Activated CD4-positive, alpha-beta T cell treated with anti-CD3 and anti-CD28 coated beads, Interleukin-2, amount 10 ng/mL, durations not matched to agents 7 days and 5 days (primary cell): Measurements from ENCODE around the gene MRPL19. TPM values are rescaled to one million over a fixed set of nuclear protein-coding genes. Genes with fewer than 3 reads are reported as not detected.

Source experiments
- CTCF ChIA-PET: fragments of 350-600 bp; sonication (Branson Sonifier 250); formaldehyde crosslinking; loops from one replicate; lab custom pipeline; 2021; ENCODE audit warnings: antibody characterized with exemption; lab: Charles Lee
- POLR2A ChIA-PET: fragments of 350-600 bp; sonication (Branson Sonifier 250); formaldehyde crosslinking; loops from one replicate; lab custom pipeline; 2021; ENCODE audit warnings: antibody characterized with exemption; lab: Charles Lee
- DNase-seq: peaks from one replicate; pipeline ENCODE4 v3.0.0-alpha.2; 2020
- H3K27ac Mint-ChIP-seq: one replicate; pipeline ENCODE4 v1.8.0; 2021; ENCODE audit warnings: mild to moderate bottlenecking, moderate library complexity, mixed read lengths
- H3K27me3 Mint-ChIP-seq: one replicate; pipeline ENCODE4 v1.8.0; 2021; ENCODE audit warnings: mixed read lengths
- H3K36me3 Mint-ChIP-seq: one replicate; pipeline ENCODE4 v1.8.0; 2021; ENCODE audit warnings: low read depth, mixed read lengths
- H3K4me1 Mint-ChIP-seq: one replicate; pipeline ENCODE4 v1.8.0; 2021; ENCODE audit warnings: mixed read lengths
- H3K4me3 Mint-ChIP-seq: one replicate; pipeline ENCODE4 v1.8.0; 2021; ENCODE audit warnings: mild to moderate bottlenecking, moderate library complexity, mixed read lengths
- H3K9me3 Mint-ChIP-seq: one replicate; pipeline ENCODE4 v1.8.0; 2021; ENCODE audit warnings: mixed read lengths
- total RNA-seq, 2 experiments: library from RNA; stranded (reverse); gene quantifications; one replicate each; pipeline ENCODE4 v1.2.3, GENCODE V29; 2021

Gene MRPL19
- total RNA-seq, 2 experiments from 2014 or later, result 33.9 to 38.3 TPM

GRCh38 chr2:75607988-75608683, 38.4 kb upstream of the MRPL19 start:
- CTCF ChIA-PET, result interaction anchor here (0.7 to 1.5 kb wide), 2 partner anchors 8 to 53 kb away, joined by 3 to 5 read pairs; no protein-coding TSS in a partner anchor
- DNase-seq, result no peak
- H3K4me1 Mint-ChIP-seq, result no peaks in the 10 kb centered on the region
- H3K9me3 Mint-ChIP-seq, result no peaks in the 10 kb centered on the region
- H3K27ac Mint-ChIP-seq, result no peak overlapping the region
- H3K36me3 Mint-ChIP-seq, result no peaks in the 10 kb centered on the region
- POLR2A ChIA-PET, result no interaction called here
- no peak overlapping the region for H3K4me3 Mint-ChIP-seq
- peaks cover 44% of the 10 kb centered on the region for H3K27me3 Mint-ChIP-seq

DNA sequence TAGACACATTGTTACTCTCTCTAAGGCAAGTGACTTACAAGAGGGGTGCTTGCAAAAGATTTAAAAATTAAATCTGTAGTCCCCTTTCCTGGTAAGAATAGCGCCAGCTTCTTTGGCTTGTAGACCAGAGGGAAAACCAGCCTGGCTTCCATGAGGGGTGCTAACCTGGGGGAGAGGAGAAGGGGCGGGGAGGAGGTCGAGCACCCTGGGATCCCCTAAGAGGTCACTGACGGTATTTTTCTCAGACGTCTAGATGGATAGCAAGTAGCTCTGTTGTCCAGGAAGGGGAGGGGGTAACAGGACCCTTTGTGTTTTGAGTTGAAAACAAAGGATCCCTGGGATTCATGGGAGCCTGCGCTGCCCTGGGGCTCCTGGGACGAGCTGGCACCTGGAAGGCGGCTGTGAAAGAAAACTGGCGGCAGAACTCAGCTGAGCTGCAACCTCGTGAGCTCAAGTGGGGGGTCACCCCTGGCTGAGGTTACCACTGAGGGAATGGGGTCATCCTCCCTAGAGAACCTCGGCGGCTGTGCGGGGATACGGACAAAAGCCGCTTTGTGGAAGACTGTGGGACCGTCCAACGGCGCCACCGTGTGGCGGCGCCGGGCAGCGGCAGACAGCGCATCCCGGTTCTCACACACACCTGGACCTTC, 37.8 kb upstream of the MRPL19 start:
- H3K4me1 Mint-ChIP-seq, result no peaks in the 10 kb centered on the region
- POLR2A ChIA-PET, result no interaction called here
- no peak overlapping the region for H3K27ac Mint-ChIP-seq
- H3K36me3 Mint-ChIP-seq, result no peaks in the 10 kb centered on the region
- DNase-seq, result peak; percentile 51
- CTCF ChIA-PET, result interaction anchor here (0.7 to 1.5 kb wide), 3 partner anchors 9 to 60 kb away, joined by 3 to 5 read pairs (median 3); no protein-coding TSS in a partner anchor
- H3K4me3 Mint-ChIP-seq, result no peak overlapping the region
- no peaks in the 10 kb centered on the region for H3K9me3 Mint-ChIP-seq
- peaks cover 38% of the 10 kb centered on the region for H3K27me3 Mint-ChIP-seq

GRCh38 chr2:75609334-75609689, 37.3 kb upstream of the MRPL19 start:
- Mint-ChIP-seq H3K9me3 (no peaks in the 10 kb centered on the region), H3K4me3 (no peak overlapping the region), H3K27me3 (peaks cover 37% of the 10 kb centered on the region), H3K36me3 (no peaks in the 10 kb centered on the region), H3K4me1 (no peaks in the 10 kb centered on the region), H3K27ac (no peak overlapping the region)
- DNase-seq, result no peak
- CTCF ChIA-PET, result interaction anchor here (1.1 to 1.5 kb wide), 2 partner anchors 9 to 61 kb away, joined by 3 to 5 read pairs; no protein-coding TSS in a partner anchor
- POLR2A ChIA-PET, result no interaction called here

- no peaks in the 10 kb centered on the region for H3K4me1 Mint-ChIP-seq
- no peak for DNase-seq
- H3K4me3 Mint-ChIP-seq, result no peak overlapping the region
- ChIA-PET CTCF (interaction anchor here (1.0 to 1.1 kb wide), 2 partner anchors 11 to 61 kb away, joined by 3 read pairs; no protein-coding TSS in a partner anchor), POLR2A (no interaction called here)
- peaks cover 31% of the 10 kb centered on the region for H3K27me3 Mint-ChIP-seq
- no peaks in the 10 kb centered on the region for H3K36me3 Mint-ChIP-seq
- H3K27ac Mint-ChIP-seq, result no peak overlapping the region
- no peaks in the 10 kb centered on the region for H3K9me3 Mint-ChIP-seq
Observed at GRCh38 chr2:75609937-75610508, 36.6 kb upstream of the MRPL19 start.

DNA sequence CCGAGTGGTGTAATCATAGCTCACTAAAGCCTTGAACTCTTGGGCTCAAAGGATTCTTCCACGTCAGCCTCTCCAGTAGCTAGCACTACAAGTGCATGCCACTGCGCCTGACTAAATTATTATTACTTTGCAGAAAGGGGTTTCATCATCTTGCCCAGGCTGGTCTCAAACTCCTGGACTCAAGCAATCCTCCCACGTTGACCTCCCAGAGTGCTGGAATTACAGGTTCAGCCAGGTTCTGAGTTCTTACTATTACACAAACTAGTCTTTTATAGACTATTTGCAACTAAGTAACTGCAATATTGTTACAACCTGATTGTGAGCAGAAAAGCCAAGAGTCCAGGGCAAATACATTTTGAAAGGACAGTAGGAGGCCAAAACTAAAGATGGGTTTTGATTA, 35.9 kb upstream of the MRPL19 start:
- no peaks in the 10 kb centered on the region for H3K9me3 Mint-ChIP-seq
- no peaks in the 10 kb centered on the region for H3K4me1 Mint-ChIP-seq
- no peak for DNase-seq
- POLR2A ChIA-PET, result no interaction called here
- CTCF ChIA-PET, result interaction anchor here (1.0 kb wide), 1 partner anchor 11 kb away, joined by 3 read pairs; no protein-coding TSS in a partner anchor
- H3K27me3 Mint-ChIP-seq, result peaks cover 25% of the 10 kb centered on the region
- no peak overlapping the region for H3K27ac Mint-ChIP-seq
- H3K4me3 Mint-ChIP-seq, result no peak overlapping the region
- no peaks in the 10 kb centered on the region for H3K36me3 Mint-ChIP-seq

DNA sequence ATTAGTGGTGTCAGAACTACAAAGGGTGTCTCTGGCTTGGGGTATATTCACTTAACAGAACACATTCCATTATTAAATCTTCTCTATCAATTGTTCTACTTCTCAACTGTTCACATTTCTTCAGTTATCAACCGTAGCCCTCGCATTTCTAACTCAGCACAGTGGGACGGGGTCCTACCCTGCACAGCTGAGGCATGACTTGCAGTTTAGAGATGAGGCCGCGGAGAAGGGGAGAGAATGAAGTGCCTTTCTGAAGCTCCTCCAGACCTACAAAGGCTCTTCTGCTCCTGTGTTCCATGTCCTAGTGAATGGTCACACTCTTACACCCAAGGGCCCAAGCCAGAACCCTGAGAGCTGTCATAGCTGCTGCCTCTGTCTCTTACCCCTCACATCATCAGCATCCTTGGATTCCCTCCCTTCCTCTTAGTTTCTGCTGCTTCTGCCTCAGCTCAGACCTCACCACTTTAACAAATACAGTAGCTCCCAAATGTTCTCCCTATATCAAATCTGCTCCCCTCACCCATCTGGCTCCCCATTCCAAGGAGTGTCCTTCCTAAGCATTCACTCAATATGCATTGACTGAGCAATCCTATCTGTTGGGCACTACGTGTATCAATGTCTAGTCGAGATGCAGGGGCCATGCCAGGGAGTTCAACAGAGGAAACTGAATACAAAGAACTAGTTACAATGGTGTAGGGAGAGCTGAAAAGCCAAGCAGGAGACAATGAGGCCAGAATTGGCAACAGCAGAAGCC, 34.3 kb upstream of the MRPL19 start:
- no peak overlapping the region for H3K27ac Mint-ChIP-seq
- ChIA-PET CTCF (no interaction called here), POLR2A (no interaction called here)
- no peaks in the 10 kb centered on the region for H3K4me1 Mint-ChIP-seq
- H3K36me3 Mint-ChIP-seq, result no peaks in the 10 kb centered on the region
- no peak for DNase-seq
- H3K27me3 Mint-ChIP-seq, result peaks cover 20% of the 10 kb centered on the region
- H3K4me3 Mint-ChIP-seq, result no peak overlapping the region
- no peaks in the 10 kb centered on the region for H3K9me3 Mint-ChIP-seq

DNA sequence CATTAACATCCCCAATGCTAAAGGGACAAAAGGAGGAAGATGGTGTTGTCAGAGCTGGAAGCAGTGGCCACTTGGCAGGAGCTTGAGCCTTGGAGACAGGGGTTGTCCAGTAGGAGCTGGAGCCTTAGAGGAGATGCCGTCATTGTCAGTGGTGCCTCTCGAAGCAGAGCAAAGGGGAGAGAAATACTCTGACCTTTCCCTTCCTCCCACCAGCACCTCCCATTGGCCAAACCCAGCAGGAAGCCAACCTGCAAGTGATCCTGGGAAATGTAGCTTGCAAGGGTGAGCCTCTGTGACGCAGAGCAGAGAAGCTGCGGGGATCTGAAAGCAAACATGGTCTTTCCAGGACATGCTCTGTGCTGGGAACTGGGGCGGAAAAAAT, 33.7 kb upstream of the MRPL19 start:
- peaks cover 14% of the 10 kb centered on the region for H3K27me3 Mint-ChIP-seq
- POLR2A ChIA-PET, result no interaction called here
- H3K4me1 Mint-ChIP-seq, result no peaks in the 10 kb centered on the region
- no peaks in the 10 kb centered on the region for H3K36me3 Mint-ChIP-seq
- CTCF ChIA-PET, result no interaction called here
- no peak for DNase-seq
- no peak overlapping the region for H3K27ac Mint-ChIP-seq
- H3K9me3 Mint-ChIP-seq, result no peaks in the 10 kb centered on the region
- no peak overlapping the region for H3K4me3 Mint-ChIP-seq

DNA sequence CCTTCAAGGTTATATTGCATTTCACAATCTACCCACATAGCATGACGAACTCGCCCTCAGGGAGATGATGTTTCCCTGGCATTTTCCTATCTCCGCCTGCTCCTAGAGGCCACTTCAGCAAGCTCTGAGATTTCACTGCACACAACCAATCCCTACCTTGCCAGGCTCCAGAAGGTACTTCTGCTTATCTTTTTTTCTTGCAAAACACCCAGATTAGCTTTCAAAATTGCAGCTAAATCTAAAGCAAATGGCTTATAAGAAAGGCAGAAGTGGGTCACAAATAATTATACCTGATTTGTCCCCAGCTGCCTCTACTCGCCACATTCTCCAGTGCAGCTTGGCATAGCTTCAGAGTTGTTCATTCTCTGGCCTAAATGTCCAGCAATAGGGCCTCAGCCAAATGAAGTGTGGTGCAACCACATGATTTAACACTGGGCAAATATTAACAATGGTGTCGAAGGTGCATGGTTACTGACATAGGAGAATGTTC, 32.4 kb upstream of the MRPL19 start:
- H3K4me1 Mint-ChIP-seq, result no peaks in the 10 kb centered on the region
- no peak overlapping the region for H3K4me3 Mint-ChIP-seq
- H3K36me3 Mint-ChIP-seq, result no peaks in the 10 kb centered on the region
- POLR2A ChIA-PET, result no interaction called here
- H3K27ac Mint-ChIP-seq, result no peak overlapping the region
- no peak for DNase-seq
- H3K27me3 Mint-ChIP-seq, result peaks cover 10% of the 10 kb centered on the region
- H3K9me3 Mint-ChIP-seq, result no peaks in the 10 kb centered on the region
- CTCF ChIA-PET, result interaction anchor here (0.6 kb wide), 1 partner anchor 130 kb away, joined by 4 read pairs; no protein-coding TSS in a partner anchor

DNA sequence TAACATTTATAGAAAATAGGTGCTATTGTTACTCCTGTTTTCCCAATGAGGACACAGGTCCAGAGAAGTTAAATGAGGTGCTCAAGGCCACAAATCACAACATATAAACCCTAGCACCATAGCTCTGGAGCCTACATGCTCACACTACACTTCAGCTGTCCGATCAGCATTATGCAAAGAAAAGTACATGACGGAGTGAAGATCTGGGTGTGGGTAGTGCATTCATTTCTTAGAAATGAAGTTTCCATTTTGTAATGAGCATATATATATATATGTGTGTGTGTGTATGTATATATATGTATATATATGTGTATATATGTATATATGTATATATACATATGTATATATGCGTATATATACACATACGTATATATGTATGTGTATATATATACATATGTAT, 30.2 kb upstream of the MRPL19 start:
- DNase-seq, result no peak
- H3K9me3 Mint-ChIP-seq, result no peaks in the 10 kb centered on the region
- peaks cover 12% of the 10 kb centered on the region for H3K27me3 Mint-ChIP-seq
- H3K4me3 Mint-ChIP-seq, result no peak overlapping the region
- H3K4me1 Mint-ChIP-seq, result no peaks in the 10 kb centered on the region
- no peaks in the 10 kb centered on the region for H3K36me3 Mint-ChIP-seq
- no peak overlapping the region for H3K27ac Mint-ChIP-seq
- POLR2A ChIA-PET, result no interaction called here
- CTCF ChIA-PET, result interaction anchor here (0.5 kb wide), 1 partner anchor 692 kb away, joined by 3 read pairs; no protein-coding TSS in a partner anchor

DNA sequence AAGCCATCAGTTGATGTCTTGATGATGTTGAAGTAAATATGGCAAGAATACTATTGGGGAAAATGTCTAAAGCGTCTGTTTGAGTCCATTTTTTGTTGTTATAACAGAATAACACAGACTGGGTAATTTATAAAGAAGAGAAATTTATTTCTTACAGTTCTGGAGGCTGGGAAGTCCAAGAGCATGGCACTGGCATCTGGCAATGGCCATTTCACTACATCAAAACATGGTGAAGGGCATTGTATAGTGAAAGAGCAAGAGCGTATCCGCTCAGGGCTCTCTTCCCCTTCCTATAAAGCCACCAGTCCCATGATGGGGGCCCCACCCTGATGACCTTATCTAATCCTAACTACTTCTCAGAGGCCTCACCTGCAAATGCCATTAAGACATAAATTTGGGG, 29.6 kb upstream of the MRPL19 start:
- DNase-seq, result no peak
- Mint-ChIP-seq H3K36me3 (no peaks in the 10 kb centered on the region), H3K4me1 (no peaks in the 10 kb centered on the region), H3K4me3 (no peak overlapping the region), H3K9me3 (no peaks in the 10 kb centered on the region), H3K27ac (no peak overlapping the region), H3K27me3 (peaks cover 9% of the 10 kb centered on the region)
- ChIA-PET CTCF (no interaction called here), POLR2A (no interaction called here)

DNA sequence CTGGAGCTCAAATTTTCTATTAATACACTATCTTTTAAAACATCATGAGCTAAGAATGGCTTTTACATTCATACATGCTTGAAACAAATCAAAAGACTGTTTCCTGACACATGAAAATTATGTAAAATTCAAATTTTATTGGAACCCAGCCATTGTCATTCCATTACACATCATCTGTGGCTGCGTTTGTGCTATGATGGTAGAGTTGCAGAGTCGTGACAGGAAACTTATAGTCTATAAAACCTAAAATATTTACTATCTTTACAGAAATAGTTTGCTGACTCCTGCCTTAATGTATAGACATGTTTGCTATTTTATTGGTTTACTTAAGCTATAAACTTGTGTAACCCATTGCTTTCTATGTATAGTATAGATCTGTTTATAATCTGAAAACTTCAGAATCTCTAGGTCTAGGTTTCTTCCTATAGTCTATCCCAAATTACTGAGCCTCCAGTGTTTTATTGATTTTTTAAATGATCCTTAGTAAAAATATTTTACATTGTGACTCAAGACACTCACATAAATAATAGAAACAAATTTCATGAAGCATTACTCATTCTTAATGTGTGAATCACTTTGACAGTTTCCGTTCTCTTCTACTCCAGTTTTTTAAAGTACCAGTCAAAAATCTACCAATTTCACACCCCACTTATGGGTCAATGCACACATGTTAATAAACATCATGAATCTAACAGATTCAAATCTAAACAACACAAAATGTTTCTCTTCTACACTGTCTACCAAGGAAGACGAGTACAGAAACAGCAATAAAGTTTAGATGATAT, 26.4 kb upstream of the MRPL19 start:
- ChIA-PET CTCF (no interaction called here), POLR2A (no interaction called here)
- no peak overlapping the region for H3K4me3 Mint-ChIP-seq
- no peaks in the 10 kb centered on the region for H3K9me3 Mint-ChIP-seq
- DNase-seq, result no peak
- no peak overlapping the region for H3K27ac Mint-ChIP-seq
- no peaks in the 10 kb centered on the region for H3K36me3 Mint-ChIP-seq
- peaks cover 18% of the 10 kb centered on the region for H3K27me3 Mint-ChIP-seq
- H3K4me1 Mint-ChIP-seq, result no peaks in the 10 kb centered on the region

- DNase-seq, result no peak
- no peak overlapping the region for H3K4me3 Mint-ChIP-seq
- no peaks in the 10 kb centered on the region for H3K36me3 Mint-ChIP-seq
- H3K27ac Mint-ChIP-seq, result no peak overlapping the region
- POLR2A ChIA-PET, result no interaction called here
- peaks cover 24% of the 10 kb centered on the region for H3K27me3 Mint-ChIP-seq
- H3K4me1 Mint-ChIP-seq, result no peaks in the 10 kb centered on the region
- no peaks in the 10 kb centered on the region for H3K9me3 Mint-ChIP-seq
- CTCF ChIA-PET, result interaction anchor here (0.8 kb wide), 1 partner anchor 11 kb away, joined by 3 read pairs; no protein-coding TSS in a partner anchor
Observed at GRCh38 chr2:75621228-75621627, 25.4 kb upstream of the MRPL19 start.
